Lung microvascular endothelial cell (primary cell): ENCODE measurements around the gene CD101. TPM values are rescaled to one million over a fixed set of nuclear protein-coding genes. Genes with fewer than 3 reads are reported as not detected.

ENCODE experiments used
- DNase-seq, 2 donors: peaks; one replicate each; pipeline versions ENCODE4 v3.0.0 to v3.0.0-alpha.2; 2010; ENCODE audit warnings: low read depth in 2 of 2
- total RNA-seq: library from RNA; depleted of rRNA; stranded (reverse); fragments of >200 nt; gene quantifications from 2 replicates; pipeline ENCODE4 v1.2.1, GENCODE V29; 2014

CD101 gene
- total RNA-seq, 1 donor from 2014 or later, result under 0.01 TPM

- DNase-seq, result peak; percentile 17 to 27
Measured at GRCh38 chr1:117051224-117052064, 49.9 kb downstream of the CD101 start.

- no peak for DNase-seq
Measured at GRCh38 chr1:117054068-117054467, 52.5 kb downstream of the CD101 start.

GRCh38 chr1:117058810-117059209 is 57.2 kb downstream of the CD101 start:
- no peak for DNase-seq

- DNase-seq, result peak in 1 of 2 donors; percentile 27
Measured at GRCh38 chr1:117059334-117059677, 57.7 kb downstream of the CD101 start.

- DNase-seq, result peak; percentile 98
Measured at GRCh38 chr1:117059678-117060440, 58.3 kb downstream of the CD101 start, which contains the start of gene TTF2. Gene TTF2 (plus strand): TSS chr1:117060326. CDS start chr1:117060347, 21 bp downstream.

- peak; percentile 24 to 54 for DNase-seq
Measured at GRCh38 chr1:117060441-117061317, 59.1 kb downstream of the CD101 start.

- peak in 1 of 2 donors; percentile 26 for DNase-seq
Measured at GRCh38 chr1:117061986-117062415, 60.4 kb downstream of the CD101 start.

GRCh38 chr1:117066367-117066766 is 64.8 kb downstream of the CD101 start:
- no peak for DNase-seq

- peak; percentile 72 to 79 for DNase-seq
Measured at GRCh38 chr1:117067533-117068370, 66.2 kb downstream of the CD101 start.

GRCh38 chr1:117068580-117068979 is 67.0 kb downstream of the CD101 start:
- DNase-seq, result no peak

GRCh38 chr1:117069220-117069844 is 67.8 kb downstream of the CD101 start:
- DNase-seq, result no peak

GRCh38 chr1:117070124-117070523 is 68.6 kb downstream of the CD101 start:
- DNase-seq, result peak in 1 of 2 donors; percentile 13

- no peak for DNase-seq
Measured at GRCh38 chr1:117076648-117077047, 75.1 kb downstream of the CD101 start.

GRCh38 chr1:117077267-117077666 is 75.7 kb downstream of the CD101 start:
- peak in 1 of 2 donors; percentile 92 for DNase-seq

GRCh38 chr1:117079737-117080136 is 78.2 kb downstream of the CD101 start:
- DNase-seq, result no peak

GRCh38 chr1:117084231-117084630 is 82.7 kb downstream of the CD101 start:
- DNase-seq, result no peak
